HEK293 (cell line): Measurements from ENCODE around the gene ATP10A.

Source experiments
- CTCF ChIA-PET: fragments of 350-600 bp; formaldehyde crosslinking; extraction: SDS; loops from one replicate; lab custom pipeline; 2021; ENCODE audit warnings: antibody characterized with exemption; lab: Yijun Ruan, JAX
- POLR2A ChIA-PET: fragments of 300-600 bp; formaldehyde crosslinking; extraction: SDS; loops from one replicate; lab custom pipeline; 2020; ENCODE audit warnings: antibody characterized with exemption, inconsistent platforms; lab: Yijun Ruan, JAX
- H3K27ac ChIP-seq: fragments of 200-500 bp; sonication (Bioruptor generic); 2 replicates; pipeline ENCODE4 v1.5.1; 2014; ENCODE audit warnings: low read depth, low read length, control low read depth, inconsistent platforms; ENCODE audit errors: extremely low read depth
- H3K36me3 ChIP-seq, 2 experiments: fragments of 200-500 bp in 1 of 2; sonication (Bioruptor generic) in 1 of 2; 1 replicate in 1 of 2; 2 replicates in 1 of 2; pipeline ENCODE4 v1.5.1; 2014 to 2017; ENCODE audit warnings: inconsistent platforms in 2 of 2, low read length in 2 of 2; ENCODE audit not compliant: control insufficient read depth in 2 of 2, insufficient read depth in 1 of 2
- H3K4me1 ChIP-seq: fragments of 200-500 bp; sonication (Bioruptor generic); 2 replicates; pipeline ENCODE4 v1.5.1; 2014; ENCODE audit warnings: mild to moderate bottlenecking, low read length, inconsistent platforms; ENCODE audit not compliant: control insufficient read depth, insufficient read depth
- H3K4me3 ChIP-seq: 2 replicates; pipeline ENCODE4 v1.5.1; 2011; ENCODE audit warnings: low read depth, mild to moderate bottlenecking, control low read depth, low read length, moderate library complexity
- H3K9me3 ChIP-seq: fragments of 200-500 bp; sonication (Bioruptor generic); 2 replicates; pipeline ENCODE4 v1.5.1; 2014; ENCODE audit warnings: low read depth, low read length, inconsistent platforms; ENCODE audit not compliant: control insufficient read depth, insufficient read depth
- EGR2 ChIP-seq: fragments of 450-650 bp; formaldehyde crosslinking; IDR thresholded peaks from 2 replicates; pipeline ENCODE4 v1.5.1; 2016; ENCODE audit warnings: low read depth, missing biosample characterization, missing genetic modification characterization
- MEIS1 ChIP-seq: sonication (generic); formaldehyde crosslinking; IDR thresholded peaks from 2 replicates; pipeline ENCODE4 v1.8.1; 2022; ENCODE audit warnings: missing genetic modification reagents, mild to moderate bottlenecking, borderline replicate concordance
- SCRT1 ChIP-seq: fragments of 450-650 bp; formaldehyde crosslinking; IDR thresholded peaks from 2 replicates; pipeline ENCODE4 v1.5.1; 2016; ENCODE audit warnings: missing biosample characterization, missing genetic modification characterization, borderline replicate concordance
- ZFP41 ChIP-seq: fragments of 450-650 bp; formaldehyde crosslinking; IDR thresholded peaks from 2 replicates; pipeline ENCODE4 v1.5.1; 2016; ENCODE audit warnings: missing biosample characterization, missing genetic modification characterization, borderline replicate concordance
- ZNF121 ChIP-seq: fragments of 450-650 bp; formaldehyde crosslinking; IDR thresholded peaks from 2 replicates; pipeline ENCODE4 v1.5.1; 2016; ENCODE audit warnings: missing biosample characterization, missing genetic modification characterization
- ZNF132 ChIP-seq: fragments of 450-650 bp; formaldehyde crosslinking; IDR thresholded peaks from 2 replicates; pipeline ENCODE4 v1.5.1; 2017; ENCODE audit warnings: missing biosample characterization, missing genetic modification characterization, borderline replicate concordance
- ZNF16 ChIP-seq: fragments of 450-650 bp; formaldehyde crosslinking; IDR thresholded peaks from 2 replicates; pipeline ENCODE4 v1.5.1; 2016; ENCODE audit warnings: low read depth, missing biosample characterization, missing genetic modification characterization
- ZNF184 ChIP-seq: fragments of 450-650 bp; IDR thresholded peaks from 2 replicates; pipeline ENCODE4 v1.5.1; 2018; ENCODE audit warnings: missing biosample characterization, mild to moderate bottlenecking, missing genetic modification characterization
- ZNF19 ChIP-seq: fragments of 450-650 bp; formaldehyde crosslinking; IDR thresholded peaks from 2 replicates; pipeline ENCODE4; 2016; ENCODE audit warnings: missing biosample characterization, missing genetic modification characterization, low read depth
- ZNF501 ChIP-seq: fragments of 450-650 bp; formaldehyde crosslinking; IDR thresholded peaks from 2 replicates; pipeline ENCODE4 v1.5.1; 2016; ENCODE audit warnings: missing biosample characterization, missing genetic modification characterization
- ZNF514 ChIP-seq: fragments of 450-650 bp; formaldehyde crosslinking; IDR thresholded peaks from 2 replicates; pipeline ENCODE4 v1.5.1; 2016; ENCODE audit warnings: missing biosample characterization, missing genetic modification characterization
- ZNF544 ChIP-seq: fragments of 450-650 bp; formaldehyde crosslinking; IDR thresholded peaks from 2 replicates; pipeline ENCODE4 v1.5.0; 2017; ENCODE audit warnings: missing biosample characterization, missing genetic modification characterization
- ZNF677 ChIP-seq: fragments of 450-650 bp; IDR thresholded peaks from 2 replicates; pipeline ENCODE4 v1.5.0; 2018; ENCODE audit warnings: missing biosample characterization, mild to moderate bottlenecking, missing genetic modification characterization, moderate library complexity
- ZNF76 ChIP-seq: fragments of 450-650 bp; formaldehyde crosslinking; IDR thresholded peaks from 2 replicates; pipeline ENCODE4; 2016; ENCODE audit warnings: low read depth, missing biosample characterization, missing genetic modification characterization, borderline replicate concordance
- TF ChIP-seq, protein P1 (sequence below): fragments of 450-650 bp; formaldehyde crosslinking; IDR thresholded peaks from 2 replicates; pipeline ENCODE4 v1.5.1; 2017; ENCODE audit warnings: missing biosample characterization, missing genetic modification characterization
- TF ChIP-seq, protein P2 (sequence below): fragments of 450-650 bp; formaldehyde crosslinking; IDR thresholded peaks from 2 replicates; pipeline ENCODE4 v1.5.1; 2017; ENCODE audit warnings: missing biosample characterization, missing genetic modification characterization
- TF ChIP-seq, protein P3 (sequence below): fragments of 450-650 bp; formaldehyde crosslinking; IDR thresholded peaks from 2 replicates; pipeline ENCODE4; 2016; ENCODE audit warnings: missing biosample characterization, missing genetic modification characterization

Gene ATP10A

DNA sequence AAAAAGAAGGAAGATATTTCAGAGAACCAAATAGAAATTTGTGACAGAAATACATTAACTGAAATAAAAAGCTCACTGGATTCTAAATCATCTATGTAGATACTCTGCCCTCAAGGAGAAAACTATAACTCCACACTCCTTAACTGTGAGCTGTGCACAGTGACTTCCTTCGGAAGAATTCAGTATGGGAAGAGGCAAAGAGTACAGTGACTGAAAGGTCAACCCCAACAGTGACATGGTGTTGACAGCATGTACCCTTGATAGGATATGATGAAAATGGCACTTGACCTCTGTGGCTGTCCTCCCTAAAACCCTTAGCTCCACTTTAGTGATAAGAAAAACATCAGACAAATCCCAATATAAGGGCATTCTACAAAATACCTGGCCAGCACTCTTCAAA is 165.5 kb downstream of the ATP10A start:
- CTCF ChIA-PET, result interaction anchor here (0.7 to 4.0 kb wide), 2 partner anchors 13 to 43 kb away, joined by 3 to 19 read pairs; no protein-coding TSS in a partner anchor

DNA sequence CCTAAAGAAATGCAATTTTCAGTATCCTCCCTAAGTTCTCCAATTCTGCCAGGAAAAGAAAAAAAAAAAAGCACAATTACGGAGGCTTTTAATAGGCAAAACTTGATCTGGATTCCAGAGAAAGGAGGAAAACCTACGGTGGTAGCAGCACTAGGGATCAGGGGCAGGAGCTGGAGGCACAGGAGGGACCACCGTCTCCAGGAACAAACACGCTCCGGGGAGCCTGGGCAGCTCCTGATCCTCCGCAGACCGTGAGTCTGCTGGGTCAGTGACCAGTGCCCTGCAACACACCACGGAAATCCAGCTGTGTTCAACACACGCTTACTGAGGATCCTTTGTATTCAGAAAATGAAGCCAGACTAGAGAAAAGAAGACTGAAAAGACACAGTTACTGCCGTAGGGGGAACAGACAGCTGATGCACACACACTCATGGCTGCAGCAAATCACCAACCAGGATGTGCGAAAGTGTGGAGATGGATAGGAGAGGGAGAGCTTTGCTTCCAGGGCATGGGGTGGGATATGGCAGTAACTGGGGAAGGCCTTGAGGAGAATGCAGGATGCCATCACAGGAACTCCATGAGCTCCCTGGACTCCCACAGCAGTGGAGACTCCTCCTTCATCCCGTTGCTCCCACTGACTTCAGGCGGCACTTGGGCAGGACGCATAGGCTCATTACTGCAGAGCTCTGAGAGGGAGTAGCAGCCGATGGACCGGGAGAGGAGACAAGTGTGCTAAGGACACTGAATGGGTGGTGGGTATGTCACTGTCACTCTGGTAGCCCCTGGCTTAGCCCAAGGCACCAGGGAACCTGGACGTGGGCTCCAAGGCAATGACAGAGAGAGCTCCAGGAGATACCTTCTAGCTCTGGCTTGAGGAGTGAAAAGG is 167.0 kb downstream of the ATP10A start:
- no peaks in the 10 kb centered on the region for H3K36me3 ChIP-seq
- no peak overlapping the region for H3K27ac ChIP-seq
- CTCF ChIA-PET, result interaction anchor here (0.6 to 4.0 kb wide), 4 partner anchors 12 to 486 kb away, joined by 3 to 19 read pairs (median 3); no protein-coding TSS in a partner anchor
- no peaks in the 10 kb centered on the region for H3K4me1 ChIP-seq
- no peak overlapping the region for H3K4me3 ChIP-seq
- POLR2A ChIA-PET, result no interaction called here
- H3K9me3 ChIP-seq, result no peaks in the 10 kb centered on the region
- TF ChIP-seq ZNF184 (tag by site-specific recombination), result no peak
- TF ChIP-seq ZNF514 (tag by site-specific recombination), result no peak
- no peak for TF ChIP-seq SCRT1
- TF ChIP-seq ZNF544, result no peak
- TF ChIP-seq, protein P1, sequence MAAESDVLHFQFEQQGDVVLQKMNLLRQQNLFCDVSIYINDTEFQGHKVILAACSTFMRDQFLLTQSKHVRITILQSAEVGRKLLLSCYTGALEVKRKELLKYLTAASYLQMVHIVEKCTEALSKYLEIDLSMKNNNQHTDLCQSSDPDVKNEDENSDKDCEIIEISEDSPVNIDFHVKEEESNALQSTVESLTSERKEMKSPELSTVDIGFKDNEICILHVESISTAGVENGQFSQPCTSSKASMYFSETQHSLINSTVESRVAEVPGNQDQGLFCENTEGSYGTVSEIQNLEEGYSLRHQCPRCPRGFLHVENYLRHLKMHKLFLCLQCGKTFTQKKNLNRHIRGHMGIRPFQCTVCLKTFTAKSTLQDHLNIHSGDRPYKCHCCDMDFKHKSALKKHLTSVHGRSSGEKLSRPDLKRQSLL (tag by site-specific recombination), result no peak
- no peak for TF ChIP-seq ZNF132
- TF ChIP-seq ZNF501 (tag by site-specific recombination), result no peak
- TF ChIP-seq, all 188 proteins: peak for 0

More for the DNA sequence above, 165.5 kb downstream of the ATP10A start:
- no peaks in the 10 kb centered on the region for H3K4me1 ChIP-seq
- no peak overlapping the region for H3K27ac ChIP-seq
- TF ChIP-seq MEIS1 (CRISPR knock-in tag), result no peak
- H3K4me3 ChIP-seq, result no peak overlapping the region
- POLR2A ChIA-PET, result no interaction called here
- H3K36me3 ChIP-seq, result no peaks in the 10 kb centered on the region
- H3K9me3 ChIP-seq, result no peaks in the 10 kb centered on the region

DNA sequence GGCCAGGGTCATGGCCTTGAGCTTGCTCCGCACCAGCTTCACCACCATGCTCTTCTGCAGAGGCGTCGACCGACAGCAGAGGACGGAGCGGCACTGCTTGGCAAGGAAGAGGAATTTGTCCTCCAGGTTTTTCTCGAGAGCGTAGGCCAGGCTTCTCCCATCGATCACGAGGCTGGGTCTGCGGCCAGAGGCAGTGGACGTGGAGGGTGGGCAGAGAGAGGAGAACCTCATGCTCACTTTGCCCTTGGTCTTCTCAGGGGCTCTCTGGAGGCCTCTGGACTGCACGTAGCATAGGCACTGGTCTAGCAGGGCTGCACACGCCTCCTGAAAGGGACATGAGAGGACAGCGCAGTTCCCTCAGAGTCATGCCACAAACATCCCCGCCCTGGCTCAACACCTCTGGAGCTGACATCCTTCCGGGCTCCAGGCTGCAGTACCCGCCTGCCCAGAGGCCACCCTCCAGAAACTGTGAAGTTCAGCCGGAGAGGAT is 168.3 kb downstream of the ATP10A start:
- H3K9me3 ChIP-seq, result no peaks in the 10 kb centered on the region
- TF ChIP-seq EGR2 (tag by site-specific recombination) (no peak), ZNF677 (no peak), ZNF16 (tag by site-specific recombination) (no peak), ZNF121 (tag by site-specific recombination) (no peak), ZNF19 (tag by site-specific recombination) (no peak), ZNF76 (no peak), ZFP41 (no peak)
- TF ChIP-seq, protein P2, sequence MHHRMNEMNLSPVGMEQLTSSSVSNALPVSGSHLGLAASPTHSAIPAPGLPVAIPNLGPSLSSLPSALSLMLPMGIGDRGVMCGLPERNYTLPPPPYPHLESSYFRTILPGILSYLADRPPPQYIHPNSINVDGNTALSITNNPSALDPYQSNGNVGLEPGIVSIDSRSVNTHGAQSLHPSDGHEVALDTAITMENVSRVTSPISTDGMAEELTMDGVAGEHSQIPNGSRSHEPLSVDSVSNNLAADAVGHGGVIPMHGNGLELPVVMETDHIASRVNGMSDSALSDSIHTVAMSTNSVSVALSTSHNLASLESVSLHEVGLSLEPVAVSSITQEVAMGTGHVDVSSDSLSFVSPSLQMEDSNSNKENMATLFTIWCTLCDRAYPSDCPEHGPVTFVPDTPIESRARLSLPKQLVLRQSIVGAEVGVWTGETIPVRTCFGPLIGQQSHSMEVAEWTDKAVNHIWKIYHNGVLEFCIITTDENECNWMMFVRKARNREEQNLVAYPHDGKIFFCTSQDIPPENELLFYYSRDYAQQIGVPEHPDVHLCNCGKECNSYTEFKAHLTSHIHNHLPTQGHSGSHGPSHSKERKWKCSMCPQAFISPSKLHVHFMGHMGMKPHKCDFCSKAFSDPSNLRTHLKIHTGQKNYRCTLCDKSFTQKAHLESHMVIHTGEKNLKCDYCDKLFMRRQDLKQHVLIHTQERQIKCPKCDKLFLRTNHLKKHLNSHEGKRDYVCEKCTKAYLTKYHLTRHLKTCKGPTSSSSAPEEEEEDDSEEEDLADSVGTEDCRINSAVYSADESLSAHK (tag by site-specific recombination), result no peak
- TF ChIP-seq, protein P3, sequence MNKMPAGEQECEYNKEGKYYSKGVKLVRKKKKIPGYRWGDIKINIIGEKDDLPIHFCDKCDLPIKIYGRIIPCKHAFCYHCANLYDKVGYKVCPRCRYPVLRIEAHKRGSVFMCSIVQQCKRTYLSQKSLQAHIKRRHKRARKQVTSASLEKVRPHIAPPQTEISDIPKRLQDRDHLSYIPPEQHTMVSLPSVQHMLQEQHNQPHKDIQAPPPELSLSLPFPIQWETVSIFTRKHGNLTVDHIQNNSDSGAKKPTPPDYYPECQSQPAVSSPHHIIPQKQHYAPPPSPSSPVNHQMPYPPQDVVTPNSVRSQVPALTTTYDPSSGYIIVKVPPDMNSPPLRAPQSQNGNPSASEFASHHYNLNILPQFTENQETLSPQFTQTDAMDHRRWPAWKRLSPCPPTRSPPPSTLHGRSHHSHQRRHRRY (tag by site-specific recombination), result no peak
- no peak overlapping the region for H3K4me3 ChIP-seq
- H3K36me3 ChIP-seq, result no peaks in the 10 kb centered on the region
- H3K27ac ChIP-seq, result no peak overlapping the region
- H3K4me1 ChIP-seq, result no peaks in the 10 kb centered on the region
- CTCF ChIA-PET, result interaction anchor here (4.0 kb wide), 1 partner anchor 16 kb away, joined by 19 read pairs; no protein-coding TSS in a partner anchor
- POLR2A ChIA-PET, result no interaction called here
